ENCODE measurements around the gene NR1H4.
"Not testable (repeated sequence)": the region's sequence is repeated elsewhere in the genome, so short reads cannot be mapped to it uniquely, and the experiment has no call there.

NR1H4 gene

GRCh38 chr12:100576331-100577036, 102.8 kb downstream of the NR1H4 start:
- peaks cover 3% of the 10 kb centered on the region for H3K9me3 ChIP-seq (ENCODE audit: insufficient read depth, low read length)
- no peak for DNase-seq (ENCODE audit: low read depth, low spot score)
- no peak for TF ChIP-seq ZNF274 (IDR thresholded peaks at IDR 0.05; ENCODE audit: low read depth, low read length)

GRCh38 chr12:100578923-100579322, 105.3 kb downstream of the NR1H4 start:
- TF ChIP-seq SUZ12 (IDR thresholded peaks at IDR 0.05; ENCODE audit: extremely low read depth, insufficient read depth, insufficient read length) (no peak), ZNF274 (IDR thresholded peaks at IDR 0.05; ENCODE audit: low read depth, low read length) (no peak), YY1 (IDR thresholded peaks at IDR 0.05; ENCODE audit: insufficient read depth, insufficient read length) (no peak)
- no peak for DNase-seq (ENCODE audit: low read depth, low spot score)
- no peaks in the 10 kb centered on the region for H3K27me3 ChIP-seq (ENCODE audit: insufficient read depth, insufficient read length)
- H3K36me3 ChIP-seq (ENCODE audit: insufficient read depth, insufficient read length, low read length), result no peaks in the 10 kb centered on the region
- no peak overlapping the region for H3K9ac ChIP-seq (ENCODE audit: insufficient read length, low read depth)
- H3K4me3 ChIP-seq (ENCODE audit: insufficient read length, low read depth), result no peak overlapping the region
- H3K4me1 ChIP-seq (ENCODE audit: insufficient read depth, insufficient read length), result no peaks in the 10 kb centered on the region
- peaks cover 17% of the 10 kb centered on the region for H3K9me3 ChIP-seq (ENCODE audit: insufficient read depth, low read length)

More at GRCh38 chr12:100576331-100577036, 102.8 kb downstream of the NR1H4 start:
- Histone ChIP-seq H3K27me3 (ENCODE audit: insufficient read depth, insufficient read length) (peaks cover 17% of the 10 kb centered on the region), H3K4me3 (ENCODE audit: insufficient read length, low read depth) (no peak overlapping the region), H3K36me3 (ENCODE audit: insufficient read depth, insufficient read length, low read length) (no peaks in the 10 kb centered on the region), H3K9ac (ENCODE audit: insufficient read length, low read depth) (no peak overlapping the region), H3K4me1 (ENCODE audit: insufficient read depth, insufficient read length) (no peaks in the 10 kb centered on the region)

- Histone ChIP-seq H3K4me3 (ENCODE audit: insufficient read length, low read depth) (no peak overlapping the region), H3K4me1 (ENCODE audit: insufficient read depth, insufficient read length) (no peaks in the 10 kb centered on the region), H3K9me3 (ENCODE audit: insufficient read depth, low read length) (peaks cover 17% of the 10 kb centered on the region), H3K27me3 (ENCODE audit: insufficient read depth, insufficient read length) (no peaks in the 10 kb centered on the region), H3K36me3 (ENCODE audit: insufficient read depth, insufficient read length, low read length) (no peaks in the 10 kb centered on the region), H3K9ac (ENCODE audit: insufficient read length, low read depth) (no peak overlapping the region)
- TF ChIP-seq YY1 (IDR thresholded peaks at IDR 0.05; ENCODE audit: insufficient read depth, insufficient read length) (no peak), SUZ12 (IDR thresholded peaks at IDR 0.05; ENCODE audit: extremely low read depth, insufficient read depth, insufficient read length) (no peak), ZNF274 (IDR thresholded peaks at IDR 0.05; ENCODE audit: low read depth, low read length) (no peak)
- DNase-seq (ENCODE audit: low read depth, low spot score), result no peak
Measured at GRCh38 chr12:100579844-100580243, 106.2 kb downstream of the NR1H4 start.

GRCh38 chr12:100584256-100584655, 110.6 kb downstream of the NR1H4 start:
- peaks cover 17% of the 10 kb centered on the region for H3K9me3 ChIP-seq (ENCODE audit: insufficient read depth, low read length)
- TF ChIP-seq SUZ12 (IDR thresholded peaks at IDR 0.05; ENCODE audit: extremely low read depth, insufficient read depth, insufficient read length) (no peak), ZNF274 (IDR thresholded peaks at IDR 0.05; ENCODE audit: low read depth, low read length) (no peak), YY1 (IDR thresholded peaks at IDR 0.05; ENCODE audit: insufficient read depth, insufficient read length) (no peak)
- no peak overlapping the region for H3K9ac ChIP-seq (ENCODE audit: insufficient read length, low read depth)
- DNase-seq (ENCODE audit: low read depth, low spot score), result no peak
- no peaks in the 10 kb centered on the region for H3K4me1 ChIP-seq (ENCODE audit: insufficient read depth, insufficient read length)
- no peaks in the 10 kb centered on the region for H3K36me3 ChIP-seq (ENCODE audit: insufficient read depth, insufficient read length, low read length)
- no peak overlapping the region for H3K4me3 ChIP-seq (ENCODE audit: insufficient read length, low read depth)
- H3K27me3 ChIP-seq (ENCODE audit: insufficient read depth, insufficient read length), result no peaks in the 10 kb centered on the region

DNA sequence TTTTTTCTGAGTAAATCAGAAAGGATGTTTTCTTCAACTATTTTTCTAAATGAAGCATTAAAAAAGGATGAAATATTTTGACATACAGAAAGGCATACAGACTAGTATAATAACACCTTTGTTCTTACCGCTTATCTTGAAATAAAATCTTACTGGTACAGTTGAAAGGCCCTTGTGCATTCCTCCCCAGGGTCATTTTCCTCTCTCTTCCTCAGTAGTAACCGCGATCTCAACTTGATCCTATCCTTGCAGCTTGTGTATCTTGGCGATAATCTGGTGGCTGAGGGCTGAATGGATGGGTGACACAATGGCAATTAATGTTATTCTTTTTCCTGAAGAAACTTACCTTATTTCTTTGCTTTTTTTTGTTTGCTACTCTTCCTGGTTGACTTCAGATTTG, 118.3 kb downstream of the NR1H4 start:
- H3K27me3 ChIP-seq (ENCODE audit: insufficient read depth, insufficient read length), result no peaks in the 10 kb centered on the region
- no peaks in the 10 kb centered on the region for H3K36me3 ChIP-seq (ENCODE audit: insufficient read depth, insufficient read length, low read length)
- H3K9ac ChIP-seq (ENCODE audit: insufficient read length, low read depth), result no peak overlapping the region
- no peaks in the 10 kb centered on the region for H3K4me1 ChIP-seq (ENCODE audit: insufficient read depth, insufficient read length)
- DNase-seq (ENCODE audit: low read depth, low spot score), result no peak
- H3K4me3 ChIP-seq (ENCODE audit: insufficient read length, low read depth), result no peak overlapping the region
- H3K9me3 ChIP-seq (ENCODE audit: insufficient read depth, low read length), result no peaks in the 10 kb centered on the region; the same call in 1 of the 2 replicates
- TF ChIP-seq YY1 (IDR thresholded peaks at IDR 0.05; ENCODE audit: insufficient read depth, insufficient read length), result no peak
- no peak for TF ChIP-seq ZNF274 (IDR thresholded peaks at IDR 0.05; ENCODE audit: low read depth, low read length)
- no peak for TF ChIP-seq SUZ12 (IDR thresholded peaks at IDR 0.05; ENCODE audit: extremely low read depth, insufficient read depth, insufficient read length)

DNA sequence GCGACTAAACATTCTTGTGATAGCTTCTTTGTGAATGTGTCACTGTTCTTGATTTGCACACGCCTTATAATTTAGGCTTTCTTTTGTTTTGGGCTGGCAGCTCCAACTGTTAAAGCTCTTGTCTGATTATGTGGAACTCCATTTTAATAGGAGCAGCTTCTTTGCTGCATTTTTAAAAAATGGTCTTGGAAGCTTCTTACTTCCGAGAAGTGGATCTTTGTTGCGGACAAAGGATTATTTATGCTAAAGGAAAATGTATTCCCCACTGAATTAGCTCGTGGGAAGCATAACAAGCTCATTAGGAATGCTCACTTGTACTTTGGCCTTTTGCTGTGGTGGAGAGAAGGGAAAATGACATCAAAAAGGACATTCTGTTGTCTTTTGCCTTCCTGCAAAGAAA, 119.8 kb downstream of the NR1H4 start:
- Histone ChIP-seq H3K36me3 (ENCODE audit: insufficient read depth, insufficient read length, low read length) (no peaks in the 10 kb centered on the region), H3K27me3 (ENCODE audit: insufficient read depth, insufficient read length) (no peaks in the 10 kb centered on the region), H3K9ac (ENCODE audit: insufficient read length, low read depth) (no peak overlapping the region), H3K4me3 (ENCODE audit: insufficient read length, low read depth) (no peak overlapping the region), H3K4me1 (ENCODE audit: insufficient read depth, insufficient read length) (no peaks in the 10 kb centered on the region), H3K9me3 (ENCODE audit: insufficient read depth, low read length) (no peaks in the 10 kb centered on the region)
- TF ChIP-seq SUZ12 (IDR thresholded peaks at IDR 0.05; ENCODE audit: extremely low read depth, insufficient read depth, insufficient read length) (no peak), YY1 (IDR thresholded peaks at IDR 0.05; ENCODE audit: insufficient read depth, insufficient read length) (no peak)
- DNase-seq (ENCODE audit: low read depth, low spot score), result no peak

GRCh38 chr12:100601626-100602025, 128.0 kb downstream of the NR1H4 start:
- no peaks in the 10 kb centered on the region for H3K27me3 ChIP-seq (ENCODE audit: insufficient read depth, insufficient read length)
- no peaks in the 10 kb centered on the region for H3K36me3 ChIP-seq (ENCODE audit: insufficient read depth, insufficient read length, low read length)
- no peaks in the 10 kb centered on the region for H3K4me1 ChIP-seq (ENCODE audit: insufficient read depth, insufficient read length)
- no peak for DNase-seq (ENCODE audit: low read depth, low spot score)
- no peak overlapping the region for H3K9ac ChIP-seq (ENCODE audit: insufficient read length, low read depth)
- no peak overlapping the region for H3K4me3 ChIP-seq (ENCODE audit: insufficient read length, low read depth)
- TF ChIP-seq ZNF274 (IDR thresholded peaks at IDR 0.05; ENCODE audit: low read depth, low read length) (no peak), YY1 (IDR thresholded peaks at IDR 0.05; ENCODE audit: insufficient read depth, insufficient read length) (no peak)
- no peaks in the 10 kb centered on the region for H3K9me3 ChIP-seq (ENCODE audit: insufficient read depth, low read length)

GRCh38 chr12:100602997-100603396, 129.3 kb downstream of the NR1H4 start:
- not testable (repeated sequence) for H3K27me3 ChIP-seq (ENCODE audit: insufficient read depth, insufficient read length); H3K4me3 ChIP-seq (ENCODE audit: insufficient read length, low read depth); DNase-seq (ENCODE audit: low read depth, low spot score); H3K4me1 ChIP-seq (ENCODE audit: insufficient read depth, insufficient read length); H3K9me3 ChIP-seq (ENCODE audit: insufficient read depth, low read length); H3K36me3 ChIP-seq (ENCODE audit: insufficient read depth, insufficient read length, low read length); H3K9ac ChIP-seq (ENCODE audit: insufficient read length, low read depth)
